ENCODE data around the gene SLC36A1.
"Not testable (repeated sequence)": the region's sequence is repeated elsewhere in the genome, so short reads cannot be mapped to it uniquely, and the experiment has no call there.

SLC36A1 gene
- 5.8 to 25.4 (median 11.5) reads per million in 9 experiments for total RNA-seq

DNA sequence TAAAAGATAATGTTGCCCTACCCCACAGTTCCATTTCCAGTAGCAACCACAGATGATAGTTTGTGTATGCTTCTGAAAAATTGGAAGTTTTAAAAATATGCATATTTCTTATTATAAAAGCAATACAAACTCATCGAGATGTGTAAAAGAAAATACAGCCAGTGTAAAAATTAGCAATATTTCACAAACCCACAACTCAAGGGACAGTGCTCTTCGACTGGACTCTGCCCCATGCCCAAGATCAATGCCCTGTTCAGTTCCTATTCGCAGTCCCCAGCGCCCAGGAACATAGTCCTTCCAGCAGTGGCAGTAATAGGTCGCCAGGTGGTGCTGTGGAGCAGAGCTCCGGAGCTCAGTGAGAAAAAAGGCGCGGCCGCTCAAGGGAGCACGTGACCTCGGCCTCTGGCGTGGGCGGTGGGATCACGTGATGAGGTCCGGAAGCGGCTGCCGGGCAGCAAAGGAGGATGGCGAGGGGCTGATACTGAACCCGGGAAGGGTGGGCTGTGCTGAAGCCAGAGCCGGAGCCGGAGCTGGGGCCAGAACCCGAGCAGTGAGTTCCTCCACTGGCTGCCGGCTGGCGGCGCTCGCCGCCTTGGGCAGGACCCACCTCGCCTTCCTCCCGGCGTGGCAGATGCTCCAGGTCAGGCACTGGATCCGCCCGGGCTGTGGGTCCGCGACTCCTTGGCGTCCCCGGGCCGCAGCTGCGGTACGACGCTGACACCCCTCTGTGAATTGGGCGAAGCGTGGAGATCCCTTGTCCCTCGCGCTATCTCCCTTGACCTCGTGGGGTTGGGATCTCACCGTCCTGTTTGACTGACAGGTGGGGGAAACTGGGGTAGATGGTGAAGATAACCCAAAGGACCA, at the start of gene SLC36A1:
SLC36A1 (plus strand) TSS at position 430 of the 864 bp plus-strand sequence. CDS start 11,190 bp downstream, outside the sequence.
- peak; percentile 96 for ATAC-seq (replicated peaks)
- Mint-ChIP-seq H3K4me1 (ENCODE audit: low read depth in 2 of 2) (peaks cover 20 to 21% of the 10 kb centered on the region in 2 donors), H3K9me3 (no peaks in the 10 kb centered on the region), H3K27ac (peak within 1 kb of the TSS; percentile 93 to 94), H3K36me3 (ENCODE audit: insufficient read depth) (peaks cover 7% of the 10 kb centered on the region), H3K27me3 (peaks cover 26 to 27% of the 10 kb centered on the region in 2 donors), H3K4me3 (peak within 1 kb of the TSS; percentile 93 to 94)
- peak; percentile 88 to 90 (median 88) for DNase-seq

DNA sequence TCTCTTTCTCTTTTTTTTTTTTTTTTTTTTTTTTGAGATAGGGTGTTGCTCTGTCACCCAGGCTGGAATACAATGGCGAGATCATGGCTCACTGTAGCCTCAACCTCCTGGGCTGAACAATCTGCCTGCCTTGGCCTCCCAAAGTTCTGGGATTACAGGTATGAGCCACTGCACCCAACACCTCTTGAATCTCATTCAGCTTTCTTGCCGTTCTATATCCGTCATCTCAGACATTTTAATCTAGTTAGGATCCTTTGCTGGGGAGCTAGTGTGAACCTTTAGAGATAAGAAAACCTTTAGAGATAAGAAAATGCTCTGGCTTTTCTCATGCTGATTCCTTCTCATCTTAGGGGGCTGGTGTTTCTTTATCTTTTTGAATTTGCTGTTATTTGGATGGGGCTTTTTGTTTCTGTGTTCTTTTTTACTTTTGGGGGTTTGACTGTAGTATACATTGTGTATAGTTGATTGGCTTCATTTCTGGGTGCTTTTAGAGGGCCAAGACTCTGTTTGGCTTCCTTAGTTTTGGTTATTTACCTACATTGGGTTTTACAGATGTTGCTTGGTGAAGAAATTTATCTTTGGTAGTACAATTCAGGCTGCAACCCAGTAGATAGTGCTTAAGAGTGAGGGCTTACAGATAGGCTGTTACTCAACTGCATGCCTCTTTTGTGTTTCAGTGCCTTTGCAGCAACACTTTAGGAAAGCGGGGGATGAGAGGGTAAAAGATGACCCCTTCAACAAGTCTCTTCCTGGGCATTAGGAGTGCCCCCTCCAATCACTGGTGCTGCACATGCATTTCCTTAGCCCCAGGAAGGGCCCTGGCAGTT, 41.9 kb upstream of the SLC36A1 start:
- ATAC-seq (replicated peaks) (no peak), DNase-seq (no peak)
- no peaks in the 10 kb centered on the region for H3K4me1 Mint-ChIP-seq (ENCODE audit: low read depth in 2 of 2)
- peaks cover 73 to 85% of the 10 kb centered on the region in 2 donors for H3K27me3 Mint-ChIP-seq
- no peaks in the 10 kb centered on the region for H3K9me3 Mint-ChIP-seq
- no peaks in the 10 kb centered on the region for H3K36me3 Mint-ChIP-seq (ENCODE audit: insufficient read depth)
- H3K27ac Mint-ChIP-seq: no peak overlapping the region
- no peak overlapping the region for H3K4me3 Mint-ChIP-seq

DNA sequence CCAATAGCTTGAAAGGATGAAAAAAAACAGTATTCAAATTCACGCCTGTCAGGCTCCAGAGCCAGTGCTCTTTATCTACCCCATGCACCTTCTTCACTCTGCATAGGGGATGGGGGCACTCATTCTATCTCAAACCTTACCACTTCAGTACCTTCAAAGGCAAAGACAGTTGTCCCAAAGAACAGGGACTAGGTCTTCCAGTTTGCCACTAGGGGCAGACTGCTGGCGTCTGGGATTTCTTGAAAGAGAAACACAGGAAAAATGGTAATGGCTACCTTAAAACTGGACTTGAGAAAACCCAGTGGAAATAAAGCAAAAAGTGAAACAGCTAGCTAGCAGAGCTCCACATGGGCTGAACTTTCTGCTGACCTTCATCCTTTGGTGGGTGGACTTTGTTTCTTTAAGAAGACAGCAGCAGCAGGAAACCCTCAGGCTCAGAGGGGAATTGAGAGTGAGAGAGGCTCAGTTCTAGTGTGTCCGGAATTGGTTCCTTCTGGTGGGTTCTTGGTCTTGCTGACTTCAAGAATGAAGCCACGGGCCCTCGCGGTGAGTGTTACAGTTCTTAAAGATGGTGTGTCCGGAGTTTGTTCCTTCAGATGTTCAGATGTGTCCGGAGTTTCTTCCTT, 41.0 kb upstream of the SLC36A1 start:
- H3K27ac Mint-ChIP-seq: no peak overlapping the region

DNA sequence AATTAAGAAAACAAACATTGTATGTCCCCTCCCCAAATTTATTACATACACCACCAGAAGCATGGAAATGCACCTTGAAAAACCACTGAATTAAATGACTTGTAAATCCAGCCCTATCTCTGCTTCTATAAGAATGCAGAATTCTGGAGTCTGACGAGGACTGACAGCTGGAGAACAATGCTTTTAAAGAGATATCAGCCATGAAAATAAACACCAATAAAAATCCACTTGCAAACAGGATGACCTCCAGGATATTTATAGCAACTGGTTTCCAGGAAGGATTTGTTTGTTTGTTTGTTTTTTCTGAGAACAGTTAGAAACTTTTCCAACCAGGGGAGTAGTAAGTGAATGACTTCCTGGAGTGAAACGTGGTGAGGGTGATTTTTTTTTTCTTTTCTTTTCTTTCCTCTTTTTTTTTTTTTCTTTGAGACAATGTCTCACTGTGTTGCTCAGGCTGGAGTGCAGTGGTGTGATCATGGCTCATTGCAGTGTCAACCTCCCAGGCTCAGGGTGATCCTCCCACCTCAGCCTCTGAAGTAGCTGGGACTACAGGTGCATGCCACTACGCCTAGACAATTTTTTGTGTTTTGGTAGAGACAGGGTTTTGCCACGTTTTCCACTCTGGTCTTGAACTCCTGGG, 38.7 kb upstream of the SLC36A1 start:
- Mint-ChIP-seq H3K27me3 (peaks cover 66 to 80% of the 10 kb centered on the region in 2 donors), H3K27ac (no peak overlapping the region), H3K36me3 (ENCODE audit: insufficient read depth) (no peaks in the 10 kb centered on the region), H3K9me3 (no peaks in the 10 kb centered on the region), H3K4me1 (ENCODE audit: low read depth in 2 of 2) (no peaks in the 10 kb centered on the region), H3K4me3 (no peak overlapping the region)
- ATAC-seq (replicated peaks): no peak
- DNase-seq: no peak

More for the DNA sequence above, 41.0 kb upstream of the SLC36A1 start:
- Mint-ChIP-seq H3K9me3 (no peaks in the 10 kb centered on the region), H3K36me3 (ENCODE audit: insufficient read depth) (no peaks in the 10 kb centered on the region), H3K4me3 (no peak overlapping the region), H3K27me3 (peaks cover 73 to 84% of the 10 kb centered on the region in 2 donors), H3K4me1 (ENCODE audit: low read depth in 2 of 2) (no peaks in the 10 kb centered on the region)
- DNase-seq (no peak), ATAC-seq (replicated peaks) (no peak)

DNA sequence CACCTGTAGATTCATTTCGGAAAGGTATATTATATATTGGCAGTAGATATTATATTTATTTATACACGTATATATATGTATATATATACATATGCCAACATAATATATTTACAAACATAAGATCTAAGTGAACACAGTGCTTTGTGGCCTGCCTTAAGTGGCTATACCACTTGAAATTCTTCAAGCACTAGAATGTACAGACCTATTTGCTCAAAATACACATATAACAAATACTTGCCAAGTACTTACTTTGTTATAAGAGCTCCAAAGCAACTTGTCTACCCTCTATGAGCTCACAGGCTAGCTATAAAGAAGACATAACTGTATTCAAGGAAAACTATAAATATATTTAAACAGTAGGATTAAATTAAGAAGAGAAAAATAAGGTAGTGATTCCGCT, 33.6 kb upstream of the SLC36A1 start:
- DNase-seq: no peak
- Mint-ChIP-seq H3K4me3 (no peak overlapping the region), H3K4me1 (ENCODE audit: low read depth in 2 of 2) (no peaks in the 10 kb centered on the region), H3K9me3 (no peaks in the 10 kb centered on the region), H3K27me3 (peaks cover 34 to 47% of the 10 kb centered on the region in 2 donors), H3K27ac (no peak overlapping the region), H3K36me3 (ENCODE audit: insufficient read depth) (no peaks in the 10 kb centered on the region)
- ATAC-seq (replicated peaks): no peak

DNA sequence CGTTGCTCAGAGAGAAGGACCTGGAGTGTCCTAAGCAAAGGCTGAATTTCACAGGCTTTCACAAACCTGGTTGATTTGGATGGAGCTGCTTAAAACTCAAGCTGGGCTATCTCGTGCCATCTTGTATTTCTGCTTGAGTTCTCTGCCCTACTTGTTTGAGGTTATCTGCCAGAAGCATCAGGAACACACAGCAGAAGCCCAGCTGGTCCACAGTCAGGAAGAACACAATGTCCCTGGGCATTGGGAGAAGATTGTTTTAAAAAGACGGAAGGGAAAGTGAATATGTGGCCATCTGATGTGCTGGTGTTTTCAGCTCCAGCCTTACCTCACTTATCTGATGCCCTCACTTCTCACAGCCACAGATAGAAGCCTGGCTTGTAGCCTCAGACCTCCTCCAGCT, 32.9 kb upstream of the SLC36A1 start:
- no peak overlapping the region for H3K4me3 Mint-ChIP-seq

DNA sequence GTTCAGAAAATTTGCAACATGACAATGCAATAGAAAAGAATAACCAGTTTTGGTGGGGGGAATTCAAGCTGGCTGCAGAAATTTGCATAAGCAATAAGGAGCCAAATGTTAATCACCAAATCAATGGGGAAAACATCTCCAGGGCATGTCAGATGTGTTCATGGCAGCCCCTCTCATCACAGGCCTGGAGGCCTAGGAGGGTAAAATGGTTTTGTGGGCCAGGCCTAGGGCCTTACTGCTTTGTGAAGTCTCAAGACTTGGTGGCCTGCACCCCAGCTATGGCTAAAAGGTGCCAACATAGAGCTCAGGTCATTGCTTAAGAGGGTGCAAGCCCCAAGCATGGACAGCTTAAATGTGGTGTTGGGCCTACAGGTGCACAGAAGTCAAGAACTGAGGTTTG, 29.7 kb upstream of the SLC36A1 start:
- H3K27me3 Mint-ChIP-seq: peaks cover 21 to 34% of the 10 kb centered on the region in 2 donors
- H3K4me3 Mint-ChIP-seq: no peak overlapping the region
- no peaks in the 10 kb centered on the region for H3K4me1 Mint-ChIP-seq (ENCODE audit: low read depth in 2 of 2)
- ATAC-seq (replicated peaks) (no peak), DNase-seq (no peak)
- H3K27ac Mint-ChIP-seq: no peak overlapping the region
- H3K9me3 Mint-ChIP-seq: no peaks in the 10 kb centered on the region
- peaks cover 2% of the 10 kb centered on the region for H3K36me3 Mint-ChIP-seq (ENCODE audit: insufficient read depth)

More for the DNA sequence above, 32.9 kb upstream of the SLC36A1 start:
- DNase-seq: no peak
- Mint-ChIP-seq H3K4me1 (ENCODE audit: low read depth in 2 of 2) (no peaks in the 10 kb centered on the region), H3K9me3 (no peaks in the 10 kb centered on the region), H3K36me3 (ENCODE audit: insufficient read depth) (no peaks in the 10 kb centered on the region), H3K27me3 (peaks cover 31 to 40% of the 10 kb centered on the region in 2 donors), H3K27ac (no peak overlapping the region)
- no peak for ATAC-seq (replicated peaks)

DNA sequence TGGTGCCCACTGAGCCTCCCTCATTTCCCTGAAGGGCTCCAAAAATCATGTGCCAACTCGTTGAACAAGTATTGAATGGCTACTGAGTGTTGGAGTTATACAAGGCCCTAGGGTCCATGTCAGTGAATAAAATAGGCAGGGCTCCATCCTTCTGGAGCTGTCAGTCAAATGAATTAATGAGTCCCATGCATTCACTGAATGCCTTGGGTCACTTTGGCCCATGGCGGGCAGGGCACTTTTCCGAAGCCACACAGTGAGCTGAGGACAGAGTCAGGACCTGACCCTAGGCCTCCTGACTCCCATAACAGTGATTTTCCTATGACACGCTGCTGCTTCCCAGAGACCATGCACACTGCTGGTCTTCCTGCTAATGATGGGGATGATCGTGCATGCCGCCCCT, 27.3 kb upstream of the SLC36A1 start:
- Mint-ChIP-seq H3K4me3 (no peak overlapping the region), H3K36me3 (ENCODE audit: insufficient read depth) (peaks cover 2% of the 10 kb centered on the region), H3K4me1 (ENCODE audit: low read depth in 2 of 2) (no peaks in the 10 kb centered on the region), H3K27me3 (peaks cover 29 to 36% of the 10 kb centered on the region in 2 donors), H3K27ac (no peak overlapping the region), H3K9me3 (no peaks in the 10 kb centered on the region)
- no peak for ATAC-seq (replicated peaks)
- no peak for DNase-seq

DNA sequence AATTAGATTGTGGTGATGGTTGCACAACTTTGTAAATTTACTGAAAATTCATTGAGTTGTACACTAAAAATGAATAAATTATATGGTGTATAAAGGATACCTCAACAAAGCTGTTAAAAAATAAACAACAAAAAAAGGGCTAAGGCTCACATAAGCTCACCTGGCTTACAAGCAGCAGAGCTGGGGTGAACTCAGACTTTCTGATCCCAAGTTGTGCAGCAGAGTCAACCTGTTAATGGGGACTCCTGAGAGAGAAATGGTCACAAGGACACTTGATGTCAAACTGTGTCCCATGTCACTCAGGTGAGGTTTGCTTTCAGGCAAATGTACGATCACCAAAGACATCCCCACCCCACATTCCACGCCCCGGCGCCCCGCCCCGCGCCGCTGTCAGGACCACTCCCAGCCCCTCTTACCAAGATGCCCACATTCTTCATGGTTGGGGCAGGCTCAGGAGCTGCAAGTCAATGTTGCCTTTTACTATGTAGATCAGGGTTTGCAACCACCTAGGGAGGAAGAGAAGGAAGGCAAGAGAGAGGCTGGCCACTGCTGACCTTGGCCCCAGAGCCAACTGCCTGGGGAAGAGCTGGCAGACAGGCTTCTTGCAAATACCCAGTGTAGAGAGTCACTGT, 22.4 kb upstream of the SLC36A1 start:
- peaks cover 2% of the 10 kb centered on the region for H3K36me3 Mint-ChIP-seq (ENCODE audit: insufficient read depth)
- no peak overlapping the region for H3K4me3 Mint-ChIP-seq
- no peak for DNase-seq
- peaks cover 27 to 50% of the 10 kb centered on the region in 2 donors for H3K27me3 Mint-ChIP-seq
- no peaks in the 10 kb centered on the region for H3K9me3 Mint-ChIP-seq
- no peaks in the 10 kb centered on the region for H3K4me1 Mint-ChIP-seq (ENCODE audit: low read depth in 2 of 2)
- no peak overlapping the region for H3K27ac Mint-ChIP-seq
- ATAC-seq (replicated peaks): no peak

DNA sequence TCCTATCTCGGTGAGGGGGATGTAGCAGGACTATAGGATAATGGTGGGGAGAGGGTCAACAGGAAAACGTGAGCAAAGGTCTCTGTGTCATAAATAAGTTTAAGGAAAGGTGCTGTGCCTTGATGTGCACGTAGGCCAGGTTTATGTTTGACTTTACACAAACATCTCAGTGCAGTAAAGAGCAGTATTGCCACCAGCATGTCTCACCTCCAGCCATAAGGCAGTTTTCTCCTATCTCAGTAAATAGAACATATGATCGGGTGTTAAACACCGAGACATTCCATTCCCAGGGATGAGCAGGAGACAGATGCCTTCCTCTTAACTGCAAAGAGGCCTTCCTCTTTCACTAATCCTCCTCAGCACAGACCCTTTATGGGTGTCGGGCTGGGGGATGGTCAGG, 21.1 kb upstream of the SLC36A1 start:
- not testable (repeated sequence) for ATAC-seq (replicated peaks); DNase-seq

DNA sequence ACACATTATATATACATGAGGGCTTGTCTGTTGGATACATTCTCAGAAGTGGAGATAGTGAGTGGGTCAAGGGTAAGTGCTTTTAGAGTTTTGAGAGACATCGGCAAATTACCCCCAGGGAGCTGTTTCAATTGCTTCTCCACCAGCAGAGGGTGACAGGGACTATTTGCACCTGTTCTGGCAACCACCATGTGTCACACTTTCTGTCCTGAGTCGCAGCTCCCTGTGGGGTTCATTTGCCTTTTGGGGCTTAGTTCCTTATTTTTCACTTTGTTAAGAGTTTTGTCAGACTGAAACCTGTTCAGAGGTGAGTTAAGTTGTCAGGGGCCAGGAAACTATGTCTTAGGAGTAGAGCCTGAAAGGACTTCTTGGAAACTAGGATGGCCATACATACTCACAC, 20.1 kb upstream of the SLC36A1 start:
- DNase-seq (no peak), ATAC-seq (replicated peaks) (no peak)
- Mint-ChIP-seq H3K4me1 (ENCODE audit: low read depth in 2 of 2) (no peaks in the 10 kb centered on the region), H3K36me3 (ENCODE audit: insufficient read depth) (no peaks in the 10 kb centered on the region), H3K9me3 (no peaks in the 10 kb centered on the region), H3K27me3 (peaks cover 17 to 52% of the 10 kb centered on the region in 2 donors), H3K4me3 (no peak overlapping the region), H3K27ac (no peak overlapping the region)

More for the DNA sequence above, 21.1 kb upstream of the SLC36A1 start:
- not testable (repeated sequence) for H3K4me1 Mint-ChIP-seq (ENCODE audit: low read depth in 2 of 2); H3K9me3 Mint-ChIP-seq; H3K36me3 Mint-ChIP-seq (ENCODE audit: insufficient read depth); H3K4me3 Mint-ChIP-seq; H3K27ac Mint-ChIP-seq
- peaks cover 26 to 59% of the 10 kb centered on the region in 2 donors for H3K27me3 Mint-ChIP-seq

DNA sequence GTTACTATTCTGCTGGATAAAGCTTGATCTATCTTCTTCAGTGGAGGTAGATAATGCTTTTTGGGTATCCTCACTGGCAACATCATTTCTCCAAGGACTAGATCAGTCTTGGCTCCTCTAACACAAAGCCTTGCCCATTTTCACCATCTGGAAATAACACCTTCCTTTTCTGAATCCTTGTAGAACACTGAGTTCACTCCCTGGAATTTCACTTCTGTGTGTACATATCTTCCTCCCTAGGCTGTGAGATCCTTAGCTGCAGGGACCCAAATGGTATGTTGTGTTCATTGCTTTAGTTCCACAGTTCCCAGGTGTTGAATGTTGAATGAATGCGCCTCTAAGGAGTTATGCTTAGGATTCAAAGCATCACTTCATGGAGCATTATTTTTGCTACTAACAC, 16.7 kb upstream of the SLC36A1 start:
- no peak overlapping the region for H3K27ac Mint-ChIP-seq
- H3K4me3 Mint-ChIP-seq: no peak overlapping the region
- peaks cover 16 to 30% of the 10 kb centered on the region in 2 donors for H3K27me3 Mint-ChIP-seq
- H3K9me3 Mint-ChIP-seq: no peaks in the 10 kb centered on the region
- H3K4me1 Mint-ChIP-seq (ENCODE audit: low read depth in 2 of 2): no peaks in the 10 kb centered on the region
- no peaks in the 10 kb centered on the region for H3K36me3 Mint-ChIP-seq (ENCODE audit: insufficient read depth)
- no peak for DNase-seq
- no peak for ATAC-seq (replicated peaks)
